NAMALWA (cell line): ENCODE measurements around the gene BPNT1.
A peak's percentile ranks its signal among the peaks of the same experiment; 100 is the strongest.

Source experiments
- DNase-seq: peaks from one replicate; pipeline ENCODE4 v3.0.0-alpha.2; 2015; ENCODE audit warnings: low spot score

BPNT1 gene

GRCh38 chr1:220077887-220078286 is 11.7 kb downstream of the BPNT1 start:
- no peak for DNase-seq

GRCh38 chr1:220076861-220077762 is 12.5 kb downstream of the BPNT1 start:
- DNase-seq: no peak

- no peak for DNase-seq
Observed at GRCh38 chr1:220067269-220068204, 22.1 kb downstream of the BPNT1 start.

GRCh38 chr1:220062629-220063028 is 27.0 kb downstream of the BPNT1 start:
- DNase-seq: no peak

- DNase-seq: no peak
Observed at GRCh38 chr1:220060876-220061275, 28.7 kb downstream of the BPNT1 start.

GRCh38 chr1:220056374-220056773 is 33.2 kb downstream of the BPNT1 start:
- no peak for DNase-seq

GRCh38 chr1:220046052-220046930 is 43.3 kb downstream of the BPNT1 start, which contains the start of gene EPRS1:
EPRS1 (minus strand) TSS chr1:220046505; CDS start chr1:220046388, 117 bp downstream.
- peak; percentile 98 for DNase-seq

- peak; percentile 59 for DNase-seq
Observed at GRCh38 chr1:220045356-220046051, 44.1 kb downstream of the BPNT1 start.

GRCh38 chr1:220044678-220045355 is 44.8 kb downstream of the BPNT1 start:
- DNase-seq: peak; percentile 44

GRCh38 chr1:220043646-220044045 is 45.9 kb downstream of the BPNT1 start:
- no peak for DNase-seq

- no peak for DNase-seq
Observed at GRCh38 chr1:220040028-220040596, 49.5 kb downstream of the BPNT1 start.

GRCh38 chr1:220038640-220039039 is 50.9 kb downstream of the BPNT1 start:
- no peak for DNase-seq

GRCh38 chr1:220037810-220038209 is 51.8 kb downstream of the BPNT1 start:
- DNase-seq: peak; percentile 49

GRCh38 chr1:220032911-220033310 is 56.7 kb downstream of the BPNT1 start:
- DNase-seq: no peak

GRCh38 chr1:220031287-220031686 is 58.3 kb downstream of the BPNT1 start:
- DNase-seq: no peak

GRCh38 chr1:220028346-220028895 is 61.2 kb downstream of the BPNT1 start:
- no peak for DNase-seq

GRCh38 chr1:220019071-220019470 is 70.5 kb downstream of the BPNT1 start:
- DNase-seq: no peak

- DNase-seq: no peak
Observed at GRCh38 chr1:220013497-220013896, 76.1 kb downstream of the BPNT1 start.

GRCh38 chr1:220012259-220012658 is 77.3 kb downstream of the BPNT1 start:
- peak; percentile 17 for DNase-seq

- DNase-seq: no peak
Observed at GRCh38 chr1:220011620-220012019, 78.0 kb downstream of the BPNT1 start.
